GM19467 (cell line): Measurements from ENCODE around the gene BCL10.

ENCODE experiments used
- ATAC-seq: cut with Tn5 transposase; IDR thresholded peaks from one replicate; pipeline ENCODE4 v1.9.1; 2021; ENCODE audit warnings: mild to moderate bottlenecking, moderate library complexity; ENCODE audit not compliant: unreplicated experiment

The BCL10 gene

GRCh38 chr1:85276215-85276977, at the start of gene BCL10:
BCL10 (minus strand) TSS chr1:85276632; CDS start chr1:85276352, 280 bp downstream.
- ATAC-seq: peak; percentile 98

- ATAC-seq: no peak
Measured at GRCh38 chr1:85325920-85326319, 49.5 kb upstream of the BCL10 start.

GRCh38 chr1:85323770-85324169, 47.3 kb upstream of the BCL10 start:
- no peak for ATAC-seq

- no peak for ATAC-seq
Measured at GRCh38 chr1:85322655-85323054, 46.2 kb upstream of the BCL10 start.

- ATAC-seq: no peak
Measured at GRCh38 chr1:85321237-85321964, 45.0 kb upstream of the BCL10 start.

GRCh38 chr1:85320371-85321131, 44.1 kb upstream of the BCL10 start:
- no peak for ATAC-seq

- ATAC-seq: no peak
Measured at GRCh38 chr1:85319931-85320330, 43.5 kb upstream of the BCL10 start.

- no peak for ATAC-seq
Measured at GRCh38 chr1:85319491-85319890, 43.1 kb upstream of the BCL10 start.

- ATAC-seq: no peak
Measured at GRCh38 chr1:85318217-85318616, 41.8 kb upstream of the BCL10 start.

GRCh38 chr1:85317560-85317959, 41.1 kb upstream of the BCL10 start:
- no peak for ATAC-seq

GRCh38 chr1:85316321-85316720, 39.9 kb upstream of the BCL10 start:
- no peak for ATAC-seq

GRCh38 chr1:85315789-85316188, 39.4 kb upstream of the BCL10 start:
- no peak for ATAC-seq

- no peak for ATAC-seq
Measured at GRCh38 chr1:85314726-85315125, 38.3 kb upstream of the BCL10 start.

- ATAC-seq: no peak
Measured at GRCh38 chr1:85313888-85314696, 37.7 kb upstream of the BCL10 start.

- no peak for ATAC-seq
Measured at GRCh38 chr1:85311818-85312217, 35.4 kb upstream of the BCL10 start.

- ATAC-seq: no peak
Measured at GRCh38 chr1:85308833-85309350, 32.5 kb upstream of the BCL10 start.

- ATAC-seq: peak; percentile 75
Measured at GRCh38 chr1:85307987-85308832, 31.8 kb upstream of the BCL10 start.

GRCh38 chr1:85306236-85306635, 29.8 kb upstream of the BCL10 start:
- ATAC-seq: no peak

GRCh38 chr1:85303440-85304162, 27.2 kb upstream of the BCL10 start:
- ATAC-seq: no peak
